GM19467 (cell line): ENCODE measurements around the gene HOXA1.

Experiments
- ATAC-seq: cut with Tn5 transposase; IDR thresholded peaks from one replicate; pipeline ENCODE4 v1.9.1; 2021; ENCODE audit warnings: mild to moderate bottlenecking, moderate library complexity; ENCODE audit not compliant: unreplicated experiment

HOXA1 gene

DNA sequence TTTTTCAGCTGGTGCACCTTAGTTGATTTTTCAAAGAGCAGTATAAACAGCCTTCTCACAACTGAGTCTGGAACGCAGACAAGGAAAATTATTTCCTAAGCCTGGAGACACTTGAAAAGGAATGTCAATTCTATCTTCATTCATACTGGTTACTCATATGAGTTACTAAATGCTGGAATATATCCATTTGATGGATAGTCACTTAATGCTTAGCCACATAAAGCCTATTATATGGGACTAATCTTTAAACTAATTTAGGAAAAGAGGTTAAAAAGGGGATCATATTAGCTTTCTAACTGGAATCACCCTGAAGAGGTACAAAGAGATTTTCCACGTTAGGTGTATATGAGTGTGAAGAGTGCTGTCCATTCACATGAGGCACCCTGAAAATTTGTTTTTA is 36.4 kb upstream of the HOXA1 start:
- no peak for ATAC-seq

DNA sequence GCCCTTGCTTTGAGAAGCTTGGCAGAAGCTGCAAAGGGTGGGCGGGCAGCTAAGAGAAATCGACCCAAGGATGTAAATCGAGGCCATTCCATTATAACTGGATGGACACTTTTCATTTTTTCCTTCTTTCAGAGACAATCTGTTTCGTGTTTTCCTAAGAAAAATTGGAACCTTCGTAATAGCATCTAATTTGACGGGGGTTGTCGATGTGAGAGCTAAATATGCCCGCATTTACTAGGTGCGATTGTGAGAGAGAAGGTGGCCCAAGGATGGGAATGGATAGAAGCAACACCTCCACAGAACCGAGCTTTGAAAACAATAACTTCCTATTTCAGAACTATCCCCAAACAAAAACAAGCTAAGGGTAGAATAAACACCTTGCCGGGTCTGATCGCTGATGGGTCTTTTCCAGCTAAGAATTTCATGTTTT is 35.6 kb upstream of the HOXA1 start:
- no peak for ATAC-seq

DNA sequence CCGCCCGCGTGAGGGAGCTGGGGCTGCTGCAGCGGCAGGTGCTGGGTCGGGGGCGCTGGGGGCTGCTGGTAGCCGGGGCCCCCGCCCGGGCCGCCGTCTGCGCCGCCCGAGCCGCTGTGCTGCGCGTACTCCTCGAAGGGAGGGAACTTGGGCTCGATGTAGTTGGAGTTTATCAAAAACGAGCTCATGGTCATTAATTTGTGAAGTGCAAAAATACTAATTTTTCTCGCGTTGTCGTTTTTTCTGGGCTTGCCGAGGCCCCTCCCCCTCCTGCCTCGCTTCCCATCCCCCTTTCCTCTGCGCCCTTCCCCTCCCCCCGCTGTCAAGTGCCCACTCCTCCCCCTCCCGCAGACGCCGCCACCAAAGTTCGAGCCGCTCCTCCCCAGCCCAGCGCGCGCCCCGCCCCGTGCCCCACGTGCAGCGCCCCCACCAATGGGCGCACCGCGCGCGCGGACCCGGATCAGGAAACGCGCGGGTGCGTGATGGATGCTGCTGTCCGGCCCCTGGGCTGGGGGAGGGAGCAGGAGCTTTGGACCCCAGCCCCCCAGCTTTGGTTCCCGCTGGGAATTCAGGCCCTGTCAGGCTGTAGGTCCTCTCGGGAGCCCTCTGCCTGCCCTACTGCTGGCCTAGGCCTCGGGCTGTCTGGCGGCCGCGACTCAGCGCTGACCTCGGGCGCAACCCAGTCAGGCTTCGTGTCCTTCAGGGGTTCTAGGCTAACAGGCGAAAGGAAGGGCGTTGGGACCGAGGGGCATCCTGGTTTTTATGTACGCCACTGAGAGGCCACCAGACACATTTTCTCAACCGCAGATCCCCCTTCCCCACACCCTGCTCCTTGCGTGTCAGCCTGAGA is 35.0 kb upstream of the HOXA1 start, which contains the start of gene HOXA4:
Gene HOXA4 (minus strand): TSS at position 218 of the 850 bp plus-strand sequence. CDS start 24 bp downstream, at position 194.
- peak; percentile 77 for ATAC-seq

DNA sequence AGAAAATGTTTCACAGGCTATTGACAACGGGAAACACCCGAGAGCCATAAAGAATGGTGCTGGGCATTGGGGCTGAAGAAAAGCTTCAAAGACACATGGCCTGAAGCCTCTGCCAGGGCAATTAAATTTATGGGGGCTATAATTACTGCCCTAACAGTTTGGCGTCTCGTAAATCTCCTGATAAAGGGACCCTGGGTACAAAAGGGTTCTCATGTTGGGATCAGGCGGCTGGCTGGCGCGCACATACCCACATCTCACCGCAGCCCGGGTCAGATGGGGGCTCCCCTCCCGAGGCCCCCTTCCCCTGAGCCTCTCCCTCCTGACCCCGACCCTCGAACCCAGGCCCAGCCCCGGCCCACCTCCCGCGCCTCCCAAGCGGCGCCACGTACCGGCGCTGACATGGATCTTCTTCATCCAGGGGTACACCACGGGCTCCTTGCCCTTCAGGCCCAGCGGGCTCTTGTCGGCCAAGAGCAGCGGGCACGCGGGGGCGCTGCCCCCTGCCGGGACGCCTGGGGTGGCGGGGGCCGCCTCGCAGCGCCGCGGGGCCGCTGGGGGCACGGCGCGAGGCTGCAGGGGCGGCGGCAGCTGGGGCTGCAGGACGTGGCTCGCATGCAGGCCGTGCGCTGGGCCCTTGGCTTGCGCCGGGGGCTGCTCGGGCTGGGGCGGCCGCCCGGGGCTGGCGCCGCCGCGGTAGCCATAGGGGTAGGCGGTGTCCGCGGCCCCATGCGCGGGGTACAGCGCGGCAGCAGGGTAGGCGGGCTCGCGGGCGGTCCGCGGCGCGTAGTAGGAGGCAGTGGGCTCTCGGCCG is 34.1 kb upstream of the HOXA1 start:
- peak; percentile 36 for ATAC-seq

DNA sequence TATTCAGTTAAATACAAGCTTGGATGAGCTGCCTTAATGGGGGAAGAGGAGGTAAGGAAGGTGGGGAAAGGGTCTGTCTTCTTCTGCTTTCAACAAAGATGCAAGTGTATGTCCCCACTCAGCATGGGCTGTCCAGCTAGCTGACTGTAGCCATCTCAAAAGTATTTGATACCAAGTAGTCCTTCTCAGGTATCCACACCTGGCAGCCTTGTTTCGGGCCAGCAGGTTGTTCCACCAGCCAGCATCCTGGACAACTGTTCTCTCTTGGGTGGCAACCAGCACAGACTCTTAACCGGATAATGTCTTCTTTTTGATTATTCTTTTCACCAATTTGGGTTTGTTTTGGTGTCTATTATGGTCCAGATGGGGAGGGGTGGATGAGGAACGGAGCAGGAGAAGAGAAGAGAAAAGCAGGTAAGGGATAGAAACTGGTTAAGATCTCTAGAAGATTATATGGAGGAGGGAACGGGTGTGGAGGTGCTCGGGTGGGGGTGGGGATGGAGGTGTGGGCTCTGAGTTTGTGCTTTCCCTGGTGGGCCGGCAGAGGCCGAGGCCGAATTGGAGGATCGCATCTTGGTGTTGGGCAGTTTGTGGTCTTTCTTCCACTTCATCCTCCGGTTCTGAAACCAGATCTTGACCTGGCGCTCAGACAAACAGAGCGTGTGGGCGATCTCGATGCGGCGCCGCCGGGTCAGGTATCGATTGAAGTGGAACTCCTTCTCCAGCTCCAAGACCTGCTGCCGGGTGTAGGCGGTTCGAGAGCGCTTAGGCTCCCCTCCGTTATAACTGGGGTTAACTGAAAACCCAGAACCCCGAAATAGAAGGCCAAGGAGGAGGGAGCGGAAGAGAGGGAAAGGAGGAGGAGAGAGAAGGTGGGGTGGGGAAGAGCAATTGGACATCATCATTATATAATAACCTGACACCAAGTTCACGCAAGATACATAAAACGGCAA is 33.3 kb upstream of the HOXA1 start:
- ATAC-seq = no peak

DNA sequence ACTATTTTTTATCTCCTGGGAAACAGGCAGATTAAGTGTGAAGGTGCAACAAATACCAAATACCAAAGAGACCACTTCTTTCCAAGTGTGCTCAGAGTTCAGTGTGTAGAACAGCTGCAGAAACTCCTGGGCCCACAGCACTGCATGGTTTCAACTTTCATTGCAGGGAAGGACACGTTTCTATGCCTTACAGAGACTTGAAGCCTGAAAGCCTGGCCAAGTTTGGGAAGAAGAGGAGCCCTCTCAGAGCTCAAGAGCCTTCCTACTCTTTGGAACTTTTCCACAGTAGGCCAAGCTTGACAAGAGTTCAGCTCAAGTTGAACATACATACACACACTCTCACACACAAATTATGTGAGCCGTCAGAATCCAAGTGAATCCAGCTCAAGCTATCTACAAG is 32.2 kb upstream of the HOXA1 start:
- no peak for ATAC-seq

DNA sequence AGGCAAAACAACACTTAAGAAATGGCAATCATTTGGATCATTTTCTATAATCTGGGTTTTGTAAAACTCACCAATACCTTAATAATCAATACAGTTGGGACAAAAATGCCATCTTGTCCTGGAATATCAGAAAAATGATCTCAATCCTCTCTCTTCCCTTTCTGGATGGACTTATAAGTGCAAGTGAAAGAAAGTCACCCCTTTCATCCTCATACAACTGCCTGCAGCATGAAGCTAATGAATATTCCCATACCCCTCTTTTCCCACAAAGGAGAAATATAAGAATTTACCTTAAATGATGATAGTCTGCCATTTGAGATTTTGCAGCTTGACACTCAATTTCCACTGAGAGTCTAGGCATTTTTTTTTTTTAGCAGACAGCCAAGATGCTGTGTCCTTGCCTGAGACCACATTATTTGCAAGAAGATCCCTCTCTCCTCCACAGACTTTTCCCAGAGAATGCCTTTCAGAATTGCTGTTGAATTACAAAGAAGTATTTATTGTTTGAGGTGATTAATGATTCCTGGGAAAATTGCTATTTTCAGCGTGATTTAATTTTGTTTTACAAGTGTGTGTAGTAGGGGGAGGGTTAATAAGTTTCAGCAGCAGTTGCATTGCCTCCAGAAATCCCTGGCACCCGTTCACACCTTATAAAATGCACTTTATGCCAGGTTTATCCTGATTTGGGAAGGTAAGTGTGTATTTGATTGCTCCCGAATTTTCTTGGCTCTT is 31.0 kb upstream of the HOXA1 start:
- no peak for ATAC-seq

DNA sequence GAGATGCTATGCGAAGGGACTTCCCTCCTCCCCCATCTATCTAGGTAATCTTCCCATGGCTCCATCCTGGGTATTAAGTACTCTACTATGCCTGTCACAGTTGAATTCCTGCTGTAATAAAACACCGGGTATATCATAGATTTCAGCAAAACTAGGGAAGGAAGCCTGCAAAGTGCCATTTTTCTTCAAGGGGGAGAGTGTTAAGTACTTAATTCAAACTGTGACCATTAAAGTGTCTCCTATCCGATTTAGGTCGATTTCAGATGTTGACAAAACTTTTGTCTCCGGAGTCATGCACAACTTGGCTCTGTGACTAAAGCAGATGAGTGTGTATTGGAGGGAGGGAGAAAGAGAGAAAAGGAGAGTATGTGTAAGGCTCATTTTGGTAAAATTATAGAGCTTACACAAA is 30.2 kb upstream of the HOXA1 start:
- no peak for ATAC-seq

DNA sequence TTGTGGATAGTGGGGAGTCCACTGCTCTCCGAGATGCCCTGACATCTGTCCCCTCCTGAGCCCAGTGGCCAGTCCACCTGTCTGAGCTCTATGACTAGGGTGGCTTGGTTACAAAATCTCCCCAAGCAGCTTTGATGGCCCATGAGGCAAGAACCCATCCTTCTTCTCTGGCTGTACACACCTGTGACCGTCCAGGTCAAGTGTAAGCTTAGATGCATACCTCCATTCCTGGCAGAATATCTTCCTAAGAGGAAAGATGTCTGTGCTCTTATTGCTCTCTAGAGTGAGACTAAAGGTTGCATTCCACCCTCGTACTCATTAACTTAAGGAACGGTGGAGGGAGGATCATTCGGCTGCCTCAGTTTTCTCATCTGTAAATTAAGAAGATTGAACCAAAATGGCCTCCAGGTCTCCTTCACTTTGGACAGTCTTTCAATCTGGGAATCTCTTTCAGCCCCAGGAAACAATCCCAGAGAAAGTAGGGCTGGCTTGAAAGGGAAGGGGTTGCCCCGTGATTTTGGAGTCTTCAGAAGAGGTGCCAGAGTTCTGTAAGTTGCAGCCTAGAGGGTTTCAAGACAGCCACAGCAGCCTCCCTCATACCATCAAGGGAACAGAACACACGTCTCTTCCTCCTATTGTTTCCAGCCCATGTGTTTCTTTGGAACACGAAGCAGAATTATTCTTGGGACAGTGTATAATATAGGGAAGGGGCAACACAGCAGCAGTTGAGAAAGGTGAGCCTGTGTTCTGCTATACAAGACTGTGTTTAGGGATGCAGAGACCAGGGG is 29.3 kb upstream of the HOXA1 start:
- ATAC-seq = no peak

DNA sequence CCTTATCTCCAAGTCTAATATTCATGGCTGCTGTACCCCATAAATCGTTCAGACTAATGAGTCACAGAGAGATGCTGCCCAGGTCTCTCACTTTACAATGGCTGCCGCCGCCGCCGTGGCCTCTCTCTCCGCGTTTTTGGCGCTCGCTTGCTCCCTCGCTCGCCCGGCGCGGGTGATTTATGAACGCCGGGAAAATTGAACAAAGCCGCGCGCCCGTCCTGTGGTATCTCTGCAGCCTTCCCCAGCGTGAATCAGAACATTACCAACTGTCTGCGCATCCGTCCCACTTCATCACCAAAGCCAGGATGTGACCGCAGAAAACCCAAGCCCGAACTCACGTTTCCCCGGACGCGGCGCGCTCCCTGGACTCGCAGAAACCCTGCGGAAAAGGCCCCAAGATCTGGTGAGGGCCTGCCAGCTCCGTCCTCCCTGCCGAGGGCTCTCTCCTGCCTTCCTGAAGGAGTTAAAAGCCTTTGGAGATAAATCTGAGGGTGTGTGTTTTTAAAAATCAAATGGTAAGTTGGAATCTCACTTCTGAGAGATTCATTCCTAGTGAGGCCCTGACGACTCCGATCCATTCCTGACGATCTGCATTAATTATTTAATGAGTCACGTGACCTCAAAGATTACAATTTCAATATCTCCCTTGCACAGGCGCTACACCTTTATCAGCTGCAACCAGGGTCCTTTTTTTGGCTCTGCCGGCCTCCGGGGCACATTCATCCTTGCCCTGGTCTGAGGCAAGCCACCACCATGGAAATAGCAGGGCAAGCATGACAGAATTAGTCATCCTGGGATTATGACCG is 28.5 kb upstream of the HOXA1 start:
- ATAC-seq = no peak

DNA sequence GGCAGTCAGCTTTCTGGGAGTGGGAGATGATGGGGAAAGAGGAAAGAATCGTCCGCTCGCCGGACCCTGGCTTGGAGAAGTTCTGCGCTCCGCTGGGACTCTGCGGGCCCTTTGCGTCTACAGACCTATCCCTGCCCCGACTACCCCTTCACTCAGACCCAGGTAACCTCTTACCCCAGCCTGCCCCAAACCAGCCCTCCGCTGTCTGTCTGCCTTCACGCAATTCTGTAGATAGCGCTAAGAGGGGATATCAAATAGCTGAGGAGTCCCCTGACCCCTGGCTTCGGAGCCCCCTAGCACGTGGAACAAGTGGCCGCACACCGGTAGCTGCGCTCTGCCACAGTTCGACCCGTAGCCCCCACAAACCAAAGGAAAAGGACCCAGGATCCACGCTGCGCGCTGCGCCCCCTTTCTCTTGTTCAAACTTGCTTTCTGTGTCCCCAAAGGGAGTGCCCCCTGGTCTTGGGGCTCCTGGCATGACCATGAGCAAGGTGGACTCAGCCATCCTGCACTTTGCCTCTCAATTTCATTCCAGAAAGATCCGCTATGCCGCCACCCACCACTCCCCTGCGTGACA is 27.8 kb upstream of the HOXA1 start:
- ATAC-seq = no peak

DNA sequence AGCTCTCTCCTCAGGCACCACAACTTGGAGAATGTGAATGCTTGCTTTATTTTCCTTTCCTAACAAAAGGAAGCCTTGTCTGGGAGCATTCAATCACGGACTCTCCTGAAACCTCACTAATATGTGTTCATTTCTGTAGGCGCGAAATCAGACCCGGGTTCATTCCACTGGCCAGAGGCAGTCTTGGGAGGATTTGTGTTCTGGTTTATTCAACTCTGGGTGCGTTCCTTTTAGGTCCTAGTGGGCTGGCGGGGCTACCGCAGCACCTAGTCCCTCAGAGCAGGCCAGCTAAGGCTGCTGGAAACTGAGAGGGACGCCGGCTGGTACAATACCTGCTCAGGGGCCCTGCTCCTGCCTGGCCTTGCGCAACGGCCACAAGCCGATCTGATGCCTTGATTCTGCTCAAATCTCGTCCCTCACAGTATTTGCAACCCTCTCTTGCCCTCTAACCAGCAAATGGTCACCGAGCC is 27.2 kb upstream of the HOXA1 start:
- no peak for ATAC-seq

DNA sequence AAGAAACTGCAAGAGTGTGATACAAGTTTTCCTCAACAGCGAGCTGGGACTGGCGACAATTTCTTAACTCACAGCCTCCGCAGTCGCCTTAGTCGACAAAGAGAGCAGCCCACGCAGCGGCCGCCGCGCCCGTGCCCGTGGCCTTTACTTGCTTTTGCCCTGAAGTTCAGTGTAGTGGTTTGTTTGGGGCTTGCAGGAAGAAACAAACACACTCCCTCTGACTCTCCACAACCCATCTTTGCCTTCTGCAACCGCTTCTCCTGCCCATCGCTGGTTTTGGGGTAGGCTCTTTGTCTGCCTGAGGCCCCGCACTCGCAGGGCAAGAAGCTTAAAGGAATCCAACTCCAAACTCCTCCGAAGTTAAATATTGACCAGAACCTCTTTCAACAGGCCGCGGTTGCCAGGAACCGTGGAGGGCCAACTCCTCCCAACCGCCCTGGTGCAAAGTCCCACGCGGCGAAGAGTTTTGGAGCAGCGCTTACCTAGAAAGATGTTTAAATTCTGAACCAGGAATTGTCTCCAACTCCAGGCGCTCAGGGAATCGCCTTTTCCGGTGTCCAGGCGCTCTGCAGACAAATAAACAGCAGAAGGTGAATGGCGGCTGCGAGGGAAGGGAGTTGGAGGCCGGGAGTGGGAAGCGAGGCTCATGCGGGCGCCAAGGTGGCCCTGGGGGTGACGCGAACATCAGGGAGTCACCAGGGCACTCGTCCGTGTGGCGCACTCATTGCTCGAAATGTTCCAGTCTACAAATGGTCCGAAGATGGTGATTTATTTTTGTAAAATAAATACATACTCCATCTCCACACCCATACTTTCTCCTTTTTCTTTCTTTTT is 26.5 kb upstream of the HOXA1 start:
- ATAC-seq = no peak

DNA sequence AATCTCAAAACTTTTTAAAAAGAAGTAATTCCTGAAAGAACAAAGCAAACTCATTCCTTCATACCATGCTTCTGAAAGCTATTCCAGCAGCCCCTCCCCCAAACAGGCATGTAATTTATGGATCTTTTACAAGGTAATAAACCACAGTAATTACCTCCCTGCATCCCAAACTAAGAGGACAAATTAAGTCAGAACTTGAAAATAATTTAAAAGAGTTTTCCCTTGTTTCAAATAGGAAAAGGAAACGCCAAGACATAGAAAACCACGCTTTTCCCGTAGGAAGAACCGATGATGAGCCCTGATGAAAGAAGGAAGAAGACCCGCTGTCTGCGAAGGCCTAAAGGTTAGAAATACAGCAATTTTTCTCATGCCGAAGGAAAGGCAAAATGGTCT is 25.9 kb upstream of the HOXA1 start:
- ATAC-seq = no peak

DNA sequence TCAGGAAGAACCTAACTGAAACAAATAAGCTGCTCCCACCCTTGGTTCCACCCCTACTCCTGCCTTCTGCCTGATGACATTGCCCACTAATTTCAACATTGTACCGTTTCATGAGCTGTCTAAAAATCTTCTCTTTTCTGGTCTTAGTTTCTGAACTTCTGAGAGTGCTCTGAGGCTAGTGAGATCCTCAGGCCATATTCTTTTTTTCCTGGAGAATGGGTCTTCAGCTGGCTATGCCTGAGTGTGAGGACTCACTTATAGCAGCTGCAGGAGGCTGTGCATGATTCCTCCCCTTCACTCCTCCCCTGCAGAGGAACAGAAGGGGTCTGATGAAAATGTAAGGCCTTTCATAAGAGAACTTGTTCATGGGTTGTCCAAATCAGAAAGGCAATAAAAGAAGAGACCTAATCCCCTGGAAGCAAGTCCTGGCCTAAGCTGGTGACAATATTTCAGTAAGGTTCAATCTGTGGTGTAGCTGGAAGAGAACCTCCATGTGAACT is 23.7 kb upstream of the HOXA1 start:
- ATAC-seq = no peak

DNA sequence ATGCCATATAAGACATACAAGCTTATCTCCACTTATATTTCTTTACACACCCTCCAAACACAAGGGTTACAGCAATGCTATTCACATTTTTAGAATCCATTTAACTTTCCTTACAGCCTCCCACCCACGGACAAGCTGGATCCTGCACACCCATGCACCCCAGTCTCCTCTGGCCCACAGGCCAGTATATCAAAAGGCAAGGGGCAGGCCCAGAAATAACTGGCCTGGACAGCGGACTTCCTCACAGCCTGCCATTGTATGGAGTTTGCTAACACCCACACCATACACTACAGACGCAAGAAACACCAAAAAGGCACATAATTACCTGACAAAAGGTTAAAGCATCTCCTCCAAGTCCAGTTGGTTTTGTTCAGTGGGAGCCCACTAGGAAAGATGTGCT is 22.8 kb upstream of the HOXA1 start:
- no peak for ATAC-seq

DNA sequence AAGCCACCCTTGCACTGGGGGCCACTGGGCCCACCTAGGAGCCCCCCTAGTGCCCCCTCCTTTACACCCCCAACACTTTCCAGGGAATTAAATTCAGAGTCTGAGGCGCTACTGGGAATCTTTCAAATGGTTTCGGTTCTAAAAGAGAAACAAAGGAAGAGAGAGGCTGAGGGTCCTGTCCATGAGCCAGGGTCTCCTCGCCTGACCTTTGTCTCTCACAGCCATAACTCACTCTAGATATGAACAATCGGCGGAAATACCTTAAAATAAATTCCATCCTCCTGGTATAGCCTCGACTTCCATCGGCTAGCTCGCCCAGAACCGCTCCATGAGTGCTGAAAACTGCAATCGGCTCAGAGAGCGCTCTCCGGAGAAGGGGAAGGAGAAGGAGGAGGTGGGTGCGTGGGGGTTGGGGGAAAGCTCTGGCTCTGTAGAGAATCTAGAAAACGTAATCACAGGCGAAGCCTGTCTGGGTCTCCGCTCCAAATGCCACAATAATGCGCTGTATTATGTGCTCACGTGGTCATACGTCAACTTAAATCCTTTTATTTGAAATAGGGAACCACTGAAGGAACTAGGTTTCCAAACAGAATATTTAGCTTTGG is 22.2 kb upstream of the HOXA1 start:
- no peak for ATAC-seq
